Posterior vena cava (tissue), 2 donors: ENCODE data around the gene PLEK. TPM values are rescaled to one million over a fixed set of nuclear protein-coding genes. Genes with fewer than 3 reads are reported as not detected.

Source experiments
- DNase-seq: peaks from one replicate; pipeline ENCODE4 v3.0.0-alpha.2; 2020; ENCODE audit warnings: low spot score
- intact Hi-C, 2 donors: fragments of 100-400 bp; cut with DNase I; formaldehyde crosslinking; loops; one replicate each; pipeline versions ENCODE4 v1.14.1 to v1.14.2; 2022 to 2023
- total RNA-seq, 2 donors: library from RNA; stranded (reverse); fragmentation: NEBNext Ultra II Directional; extraction: Animal tissue kit (Norgen Biotek cat#: 25700); gene quantifications; one replicate each; pipeline ENCODE4 v1.2.1, GENCODE V29; 2021
- donor health status: DM: yes; HTN: yes; CAD: no.
- donor health status: DM: yes; HTN: yes; CAD: no.

Gene PLEK
- total RNA-seq, 2 donors from 2014 or later: 10.8 to 22.7 TPM

DNA sequence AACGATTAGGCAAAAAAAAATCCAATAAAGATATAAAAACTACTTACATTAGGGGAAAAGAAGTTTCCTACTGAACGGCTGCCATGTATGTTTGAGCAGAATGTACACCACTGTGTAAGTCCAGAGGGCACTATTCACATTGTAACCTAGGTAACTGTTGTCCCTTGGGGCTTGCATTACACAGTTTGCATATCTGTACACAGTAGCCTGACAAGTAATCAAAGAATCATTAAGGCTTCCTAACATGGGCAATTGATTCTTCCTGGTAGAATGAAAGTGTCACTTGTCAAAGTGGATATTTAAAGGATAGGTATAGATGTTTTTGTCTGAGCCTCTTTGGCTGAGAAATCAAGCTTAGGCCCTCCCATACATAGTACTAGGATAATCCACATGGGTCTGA, 39.1 kb downstream of the PLEK start:
- intact Hi-C loops: no loop called here
- no peak for DNase-seq

DNA sequence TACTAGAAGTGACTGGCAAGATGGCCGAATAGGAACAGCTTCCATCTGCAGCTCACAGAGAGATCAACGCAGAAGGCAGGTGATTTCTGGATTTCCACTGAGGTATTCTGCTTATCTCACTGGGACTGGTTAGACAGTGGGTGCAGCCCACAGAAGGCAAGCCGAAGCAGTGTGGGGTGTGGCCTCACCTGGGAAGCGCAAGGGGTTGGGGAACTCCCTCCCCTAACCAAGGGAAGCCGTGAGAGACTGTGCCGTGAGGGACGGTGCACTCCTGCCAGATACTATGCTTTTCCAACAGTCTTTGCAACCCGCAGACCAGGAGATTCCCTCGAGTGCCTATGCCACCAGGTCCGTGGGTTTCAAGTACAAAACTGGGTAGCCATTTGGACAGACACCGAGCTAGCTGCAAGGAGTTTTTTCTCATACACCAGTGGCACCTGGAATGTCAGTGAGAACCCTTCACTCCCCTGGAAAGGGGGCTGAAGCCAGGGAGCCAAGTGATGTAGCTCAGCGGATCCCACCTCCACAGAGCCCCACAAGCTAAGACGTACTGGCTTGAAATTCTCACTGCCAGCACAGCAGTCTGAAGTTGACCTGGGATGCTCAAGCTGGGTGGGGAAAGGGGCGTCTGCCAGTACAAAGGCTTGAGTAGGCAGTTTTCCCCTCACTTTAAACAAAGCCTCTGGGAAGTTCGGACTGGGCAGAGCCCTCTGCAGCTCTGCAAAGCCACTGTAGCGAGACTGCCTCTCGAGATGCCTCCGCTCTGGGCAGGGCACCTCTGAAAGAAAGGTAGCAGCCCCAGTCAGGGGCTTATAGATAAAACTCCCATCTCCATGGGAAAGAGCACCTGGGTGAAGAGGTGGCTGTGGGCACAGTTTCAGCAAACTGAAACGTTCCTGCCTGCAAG, 40.1 kb downstream of the PLEK start:
- peak; percentile 25 for DNase-seq
- intact Hi-C loops: no loop called here

DNA sequence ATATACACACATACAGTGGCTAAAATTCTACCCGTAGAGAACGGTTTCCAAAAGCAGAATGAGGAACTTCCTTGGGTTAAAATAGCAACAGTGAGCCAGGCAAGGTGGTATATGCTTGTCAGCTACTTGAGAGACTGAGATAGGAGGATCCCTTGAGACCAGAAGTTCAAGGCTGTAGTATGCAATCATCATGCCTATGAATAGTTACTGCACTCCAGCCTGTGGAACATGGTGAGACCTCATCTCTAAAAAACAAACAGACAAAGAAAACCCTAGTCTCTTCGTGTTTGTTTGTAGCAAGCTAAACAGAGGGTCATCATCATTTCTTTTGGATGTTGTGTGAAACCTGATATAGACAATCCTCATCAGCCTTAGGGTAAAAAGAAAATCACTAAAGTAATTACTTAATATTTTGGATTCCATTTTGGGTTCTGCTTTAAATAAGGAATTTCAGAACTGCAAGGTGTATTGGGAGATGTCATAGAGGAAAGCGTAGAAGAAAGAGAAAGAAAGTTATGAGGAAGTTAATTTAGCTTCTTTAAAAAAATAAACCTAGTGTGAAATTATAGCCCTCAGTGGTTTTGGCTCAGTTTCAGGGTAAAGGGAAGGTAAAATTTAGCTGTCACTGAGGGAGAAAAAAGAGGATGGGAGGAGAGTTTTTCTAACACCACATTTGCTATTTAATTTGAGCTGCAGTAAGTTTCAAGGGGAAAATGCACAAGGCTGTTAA, 46.5 kb downstream of the PLEK start:
- intact Hi-C loops: no loop called here
- DNase-seq: no peak

DNA sequence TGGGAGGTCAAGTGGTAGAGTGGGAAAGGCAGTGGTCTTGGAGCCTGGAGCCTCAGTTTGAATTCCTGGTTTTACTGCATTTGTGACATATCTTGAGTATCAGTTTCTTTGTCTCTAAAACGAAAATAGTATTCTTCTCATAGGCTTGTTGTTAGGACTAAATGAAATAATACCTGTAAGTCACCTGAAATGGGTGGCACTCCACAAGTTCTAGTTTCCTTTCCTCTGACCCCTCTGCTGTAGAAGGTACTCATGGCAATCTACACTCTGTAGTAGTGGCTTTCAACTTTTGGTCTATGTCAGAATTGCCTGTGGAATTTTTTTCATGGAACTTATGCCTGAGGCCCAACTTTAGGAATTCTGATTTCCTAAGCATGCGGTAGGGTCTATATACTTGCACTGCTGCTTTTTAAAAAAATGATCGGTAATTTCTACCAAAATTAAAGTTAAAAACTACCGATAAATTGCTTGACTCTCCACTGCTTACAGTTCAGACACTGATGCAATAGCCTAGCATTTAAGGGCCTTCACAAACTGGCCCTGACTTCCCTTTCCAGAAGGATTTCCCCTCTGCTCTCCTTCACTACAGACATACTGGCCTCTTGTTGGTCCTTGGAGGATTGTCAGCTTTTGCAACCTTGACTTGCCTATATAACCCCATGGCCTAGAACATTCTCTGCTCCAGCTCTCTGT, 47.2 kb downstream of the PLEK start:
- intact Hi-C loops: no loop called here
- DNase-seq: no peak

DNA sequence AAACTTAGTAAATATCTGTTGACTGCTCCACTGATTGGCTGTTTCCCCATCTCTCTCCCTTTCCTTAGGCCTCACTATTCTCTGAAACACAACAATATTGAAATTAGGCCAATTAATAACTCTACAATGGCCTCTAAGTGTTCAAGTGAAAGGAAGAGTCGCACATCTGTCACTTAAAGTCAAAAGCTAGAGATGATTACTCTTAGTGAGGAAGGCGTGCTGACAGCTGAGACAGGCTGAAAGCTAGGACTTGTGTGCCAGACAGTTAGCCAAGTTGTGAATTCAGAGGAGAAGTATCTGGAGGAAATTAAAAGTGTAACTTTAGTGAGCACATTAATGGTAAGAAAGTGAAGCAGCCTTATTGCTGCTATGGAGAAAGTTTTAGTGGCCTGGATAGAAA, 48.4 kb downstream of the PLEK start:
- intact Hi-C loops: no loop called here
- DNase-seq: no peak

DNA sequence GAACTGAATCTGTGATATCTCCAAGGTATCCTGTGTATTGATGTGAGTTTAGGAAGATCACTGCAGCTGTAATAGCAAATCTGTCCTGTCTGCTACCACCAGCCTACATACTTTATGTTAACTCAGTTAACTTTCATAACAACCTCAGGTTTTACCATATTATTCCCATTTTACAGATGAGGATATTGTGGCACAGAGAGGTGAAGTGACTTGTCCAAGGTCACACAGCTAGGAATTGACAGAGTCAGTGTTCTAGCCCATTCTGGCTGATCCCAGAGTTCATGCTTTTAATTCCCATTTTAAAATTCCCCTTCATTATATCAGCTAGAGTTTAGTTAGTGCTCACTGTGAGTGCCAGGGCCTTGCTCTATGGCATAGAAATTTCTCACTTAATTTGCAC, 49.4 kb downstream of the PLEK start:
- DNase-seq: no peak
- intact Hi-C loops: no loop called here

DNA sequence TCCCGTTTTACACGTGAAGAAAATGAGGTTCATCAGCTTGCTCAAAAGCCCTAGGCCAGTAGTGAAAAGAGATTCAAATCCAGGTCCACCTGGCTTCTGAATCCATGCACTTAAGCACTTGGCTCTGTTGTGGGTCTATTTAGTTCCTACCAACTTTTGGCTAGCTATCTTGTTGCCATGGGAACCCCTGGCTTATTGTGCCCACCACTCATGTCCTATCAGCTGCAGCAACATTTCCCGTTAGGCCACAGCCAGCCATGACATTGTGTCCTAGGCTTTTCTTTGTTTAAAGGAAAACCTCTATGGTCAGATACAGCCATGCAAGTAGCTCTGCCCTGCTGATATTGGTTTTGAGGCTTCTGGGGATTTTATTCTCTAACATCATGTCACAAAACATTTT, 49.8 kb downstream of the PLEK start:
- intact Hi-C loops: no loop called here
- peak; percentile 2 for DNase-seq

DNA sequence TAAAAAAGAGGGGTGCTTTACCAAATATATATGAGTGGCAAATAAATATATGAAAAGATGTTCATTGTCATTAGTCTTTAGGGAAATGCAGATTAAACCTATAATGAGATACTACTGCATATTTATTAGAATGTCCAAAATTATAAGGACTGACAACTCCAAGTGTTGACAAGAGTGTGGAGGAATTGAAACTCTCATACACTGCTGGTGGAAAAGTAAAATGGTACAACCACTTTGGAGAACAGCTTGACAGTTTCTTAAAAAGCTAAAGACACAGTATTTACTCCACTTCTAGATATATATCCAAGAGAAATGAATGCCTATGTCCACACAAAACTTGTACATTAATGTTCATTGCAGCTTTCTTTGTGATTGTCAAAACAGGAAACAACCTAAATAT, 50.4 kb downstream of the PLEK start:
- intact Hi-C loops: no loop called here

DNA sequence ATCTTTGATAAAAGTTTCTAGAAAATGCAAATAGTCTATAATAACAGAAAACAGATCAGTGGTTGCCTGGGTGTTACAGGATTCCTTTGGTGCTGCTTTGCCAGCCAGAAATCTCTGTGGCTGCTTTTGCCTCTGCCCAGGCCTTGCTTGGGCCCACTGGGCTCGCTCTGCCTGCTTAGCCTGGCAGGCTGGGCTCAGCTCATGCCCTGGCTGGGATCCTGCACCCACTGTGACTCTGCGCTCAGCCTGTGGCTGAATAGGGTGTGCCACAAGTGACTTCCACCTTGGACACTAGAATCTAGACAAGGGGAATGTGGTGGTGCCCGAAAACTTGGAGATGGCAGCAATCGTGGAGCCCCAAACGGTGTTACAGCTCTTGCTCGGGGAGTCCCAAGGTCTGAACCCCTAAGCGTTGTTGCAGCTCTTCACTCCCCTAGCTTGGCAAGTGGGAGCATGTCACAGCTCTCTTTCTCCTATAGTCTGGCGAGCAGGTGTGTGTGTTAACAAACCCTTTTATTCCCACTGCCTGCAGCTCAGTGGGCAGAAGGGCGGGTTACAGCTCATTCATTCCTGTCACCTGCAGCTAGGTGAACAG, 51.1 kb downstream of the PLEK start:
- DNase-seq: peak; percentile 50
- intact Hi-C loops: no loop called here

More for the DNA sequence above, 50.4 kb downstream of the PLEK start:
- no peak for DNase-seq

DNA sequence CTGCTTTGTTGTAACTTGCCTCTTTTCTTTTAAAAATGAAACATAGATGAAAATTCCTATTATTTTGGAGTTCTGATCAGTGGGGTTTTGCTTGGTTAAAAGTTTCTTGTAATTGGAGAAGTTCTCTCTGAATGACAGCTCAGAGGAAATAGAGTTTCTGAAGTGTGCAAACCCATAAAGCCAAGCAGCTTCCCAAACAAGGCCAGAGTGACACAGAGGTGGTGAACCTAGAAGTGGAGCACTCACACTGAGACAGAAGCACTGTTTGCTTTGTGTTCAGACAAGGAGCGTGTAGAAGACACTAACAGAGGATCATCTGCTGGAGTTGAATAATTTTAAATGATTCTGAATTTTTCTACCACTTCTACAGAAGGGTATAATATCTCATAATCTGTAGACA, 52.8 kb downstream of the PLEK start:
- intact Hi-C loops: no loop called here
- no peak for DNase-seq

DNA sequence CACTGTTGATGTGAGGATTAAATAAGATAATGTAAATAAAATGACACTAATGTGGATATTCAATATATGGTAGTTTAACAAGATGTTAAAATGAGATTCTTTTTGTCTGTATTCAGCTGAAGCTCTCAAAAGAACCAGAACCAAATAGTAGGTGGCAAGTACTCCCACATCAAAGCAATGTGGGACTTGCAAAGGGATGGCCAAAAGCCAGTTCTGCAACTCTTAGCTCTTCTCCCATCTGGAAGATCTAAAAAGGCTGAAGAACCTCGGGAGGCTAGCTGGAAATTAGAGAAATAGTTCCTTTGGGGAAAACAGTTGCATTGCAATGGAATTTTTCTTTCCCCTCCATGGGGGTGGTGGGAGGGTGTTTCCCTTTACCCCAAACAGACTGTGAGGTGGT, 53.3 kb downstream of the PLEK start:
- intact Hi-C loops: no loop called here
- DNase-seq: no peak

DNA sequence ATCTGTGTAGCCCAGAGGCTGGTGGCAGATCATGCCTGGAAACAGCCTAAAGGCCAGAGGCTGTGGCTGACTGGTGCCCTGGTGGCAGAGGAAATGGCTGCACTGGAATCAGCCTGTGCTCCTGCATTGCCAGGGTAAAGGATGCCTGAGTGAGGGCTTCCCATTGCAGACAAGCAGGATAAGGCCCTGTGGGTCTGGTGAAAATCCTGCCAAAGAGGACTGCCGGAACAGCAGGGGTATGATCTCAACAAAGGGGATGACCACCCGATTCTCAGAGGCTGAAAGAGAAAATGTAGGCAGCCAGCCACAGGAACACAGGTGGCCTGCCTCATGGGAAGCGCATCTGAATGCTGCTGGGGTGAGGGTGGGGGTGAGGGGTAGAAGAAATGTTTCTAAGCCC, 53.8 kb downstream of the PLEK start:
- intact Hi-C loops: no loop called here
- peak; percentile 43 for DNase-seq

DNA sequence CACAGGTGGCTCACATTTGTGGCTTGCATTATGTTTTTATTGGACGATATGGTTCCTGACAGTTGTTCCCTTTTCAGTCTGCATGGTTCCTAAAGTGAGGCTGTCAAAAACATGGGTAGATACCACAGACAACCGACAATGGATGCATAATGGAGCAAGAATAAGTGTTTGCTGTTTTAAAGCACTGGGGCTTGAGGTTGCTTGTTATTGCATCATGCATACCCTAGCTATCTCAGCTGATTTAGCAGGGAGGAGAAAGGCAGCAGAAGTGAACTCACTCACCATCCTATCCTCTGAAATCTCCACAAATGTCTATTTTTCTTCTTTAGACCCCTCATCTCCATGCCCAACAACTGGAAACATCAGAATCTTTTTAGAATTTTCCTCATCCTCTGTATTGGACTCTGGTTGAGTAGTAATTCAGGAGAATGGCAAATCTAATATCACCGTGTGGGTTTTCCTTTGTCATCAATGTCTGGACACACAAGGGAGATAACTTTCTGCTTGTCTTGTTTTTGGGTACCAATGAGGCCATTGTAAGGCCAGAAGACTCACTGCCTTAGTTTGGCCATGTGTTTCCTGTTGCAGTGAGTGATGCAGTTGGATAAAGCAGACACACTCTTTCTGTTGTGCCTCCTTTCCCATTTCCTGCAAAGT, 55.3 kb downstream of the PLEK start:
- intact Hi-C loops: no loop called here
- no peak for DNase-seq

DNA sequence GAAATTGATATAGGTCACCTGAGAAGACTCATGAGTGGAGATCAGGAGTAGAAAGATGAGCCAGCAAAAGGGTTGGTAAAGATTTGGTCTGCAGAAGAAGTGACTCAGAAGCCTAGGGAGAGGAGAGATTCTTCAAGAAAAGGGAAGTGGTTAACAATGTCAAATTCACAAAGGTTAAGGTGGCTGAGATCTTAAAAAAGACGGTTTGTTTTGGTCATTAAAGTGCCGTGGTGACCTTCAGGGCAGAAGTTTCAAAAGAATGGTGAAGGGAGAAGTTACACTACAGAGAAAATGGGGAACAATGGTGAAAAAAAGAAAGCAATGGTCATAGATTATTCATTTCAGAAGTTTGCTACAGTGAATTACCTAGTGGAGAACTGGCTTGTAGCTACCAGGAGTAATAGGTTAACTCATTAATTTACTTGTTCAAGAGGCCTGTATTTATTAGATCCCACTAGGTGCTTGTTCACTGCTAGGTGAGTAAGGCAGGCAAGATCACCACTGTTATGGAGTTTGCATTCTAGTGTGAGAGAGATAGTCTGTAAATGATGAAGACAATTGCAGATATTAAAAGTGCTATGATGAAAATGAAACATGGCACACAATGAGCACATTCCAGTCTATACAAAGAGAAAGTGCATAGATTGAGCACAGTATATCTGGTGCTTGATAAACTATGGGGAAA, 59.0 kb downstream of the PLEK start:
- DNase-seq: no peak
- intact Hi-C loops: no loop called here

DNA sequence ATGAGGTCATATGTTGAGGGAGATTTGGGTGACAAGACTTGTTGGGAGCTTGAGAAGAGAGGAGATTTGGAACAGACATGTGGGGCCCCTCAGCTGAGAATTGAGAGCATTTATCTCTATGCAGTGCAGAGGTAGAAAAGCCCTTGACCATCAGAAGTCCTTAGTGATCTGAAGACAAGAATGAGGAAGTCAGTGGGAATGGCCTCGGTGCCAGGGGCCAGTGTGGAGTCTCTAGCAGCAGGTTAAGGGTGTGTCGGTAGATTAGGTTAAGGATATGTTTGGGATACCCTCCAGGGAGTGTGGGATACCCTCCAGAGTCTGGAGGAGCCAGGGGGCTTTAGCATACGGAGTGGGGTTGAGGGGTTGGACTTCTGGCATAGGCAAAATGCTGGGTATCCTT, 60.4 kb downstream of the PLEK start:
- no peak for DNase-seq
- intact Hi-C loops: no loop called here

DNA sequence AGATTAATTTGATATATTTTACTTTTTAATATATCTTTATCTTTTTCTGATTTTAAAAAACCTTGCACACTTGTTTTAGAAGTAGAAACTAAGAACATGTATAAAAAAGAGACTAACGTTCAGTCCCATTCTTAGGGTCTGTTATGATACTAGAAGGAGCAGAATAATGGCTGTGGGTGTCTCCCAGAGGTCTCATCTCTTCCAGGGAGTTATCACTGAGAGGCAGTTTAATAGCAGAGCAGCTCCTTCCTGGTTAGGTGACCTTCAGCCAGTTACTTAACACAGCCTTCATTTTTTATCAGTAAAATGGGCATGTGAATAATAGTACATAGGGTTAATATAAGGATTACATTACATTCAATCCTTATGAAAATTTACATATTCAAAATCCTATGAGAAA, 61.4 kb downstream of the PLEK start:
- DNase-seq: no peak
- intact Hi-C loops: no loop called here

DNA sequence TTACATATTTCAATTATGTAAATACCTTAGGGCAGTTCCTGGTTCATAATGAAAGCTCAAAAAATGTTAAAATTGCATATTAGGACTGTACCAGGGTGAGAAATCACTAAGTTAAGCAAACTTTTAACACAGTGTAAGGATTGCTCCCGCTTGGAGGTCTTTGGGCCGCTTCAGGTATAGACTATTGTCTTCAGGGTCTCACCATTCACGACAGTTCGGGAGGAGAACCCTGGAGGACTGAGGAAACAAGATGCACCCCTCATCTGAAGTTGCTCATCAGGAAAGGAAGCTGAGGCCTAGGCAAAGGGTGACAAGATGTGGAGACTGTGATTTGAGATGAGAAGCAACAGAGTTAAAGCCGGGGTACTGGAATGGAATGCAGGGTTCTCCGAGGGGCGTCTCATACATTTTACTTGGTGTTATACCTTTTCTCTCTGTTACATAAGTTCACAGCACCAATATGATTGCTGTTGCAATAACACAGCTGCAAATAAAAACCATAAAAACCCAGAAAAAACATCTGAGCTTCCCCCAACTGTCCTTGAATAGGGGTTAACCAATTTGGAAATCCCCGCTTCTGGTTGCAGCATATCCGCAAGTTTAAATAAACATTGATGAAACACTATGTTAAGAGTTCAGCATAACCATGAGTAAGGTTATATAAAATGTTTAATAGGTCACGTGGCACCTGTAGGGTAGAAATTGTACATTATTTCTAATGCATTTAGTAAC, 61.9 kb downstream of the PLEK start:
- DNase-seq: no peak
- intact Hi-C loops: no loop called here

DNA sequence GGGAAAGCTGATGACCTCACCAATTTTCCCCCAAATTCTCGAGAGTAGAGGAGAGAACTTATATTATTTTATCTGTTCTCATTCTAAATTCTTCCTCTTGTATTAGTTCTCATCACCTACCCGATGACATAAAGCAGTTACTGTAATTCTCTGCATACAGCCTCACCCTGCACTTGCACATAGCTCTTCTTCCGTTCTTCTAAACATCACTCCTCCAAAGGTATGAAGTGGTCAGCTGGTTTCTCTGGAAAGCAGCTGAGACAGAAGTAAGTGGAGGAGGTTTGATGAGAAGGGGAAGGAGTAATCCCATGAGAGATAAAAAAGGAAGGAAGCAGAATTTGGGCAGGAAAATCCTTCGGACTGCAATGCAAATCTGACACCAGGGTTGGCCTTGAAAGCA, 63.0 kb downstream of the PLEK start:
- intact Hi-C loops: no loop called here
- no peak for DNase-seq
